ENCODE data around the gene RPS4Y1.

RPS4Y1 gene

DNA sequence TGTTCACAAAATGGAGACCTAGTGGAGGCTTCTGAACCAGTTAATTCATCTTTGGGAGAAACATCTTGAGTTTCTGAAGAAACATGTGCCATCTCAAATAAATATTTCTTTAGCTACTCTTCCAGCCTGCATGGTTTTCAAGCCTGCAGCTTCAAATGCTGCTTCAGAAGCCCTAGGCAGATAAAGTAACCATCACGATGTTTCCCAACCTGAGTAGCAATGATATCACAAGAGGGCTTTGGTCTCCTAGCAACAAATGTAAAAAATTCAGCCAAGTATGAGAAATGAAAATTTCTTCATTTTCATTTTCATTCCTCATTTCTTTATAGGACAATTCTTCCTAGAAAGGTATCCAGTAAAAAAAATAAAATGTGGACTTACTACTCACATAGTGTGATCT, 42.2 kb downstream of the RPS4Y1 start:
- DNase-seq (ENCODE audit: low read depth in 2 of 2) = no peak

- no peak for DNase-seq (ENCODE audit: low read depth in 2 of 2)
Measured at GRCh38 chrY:2885880-2886279, 44.5 kb downstream of the RPS4Y1 start.

DNA sequence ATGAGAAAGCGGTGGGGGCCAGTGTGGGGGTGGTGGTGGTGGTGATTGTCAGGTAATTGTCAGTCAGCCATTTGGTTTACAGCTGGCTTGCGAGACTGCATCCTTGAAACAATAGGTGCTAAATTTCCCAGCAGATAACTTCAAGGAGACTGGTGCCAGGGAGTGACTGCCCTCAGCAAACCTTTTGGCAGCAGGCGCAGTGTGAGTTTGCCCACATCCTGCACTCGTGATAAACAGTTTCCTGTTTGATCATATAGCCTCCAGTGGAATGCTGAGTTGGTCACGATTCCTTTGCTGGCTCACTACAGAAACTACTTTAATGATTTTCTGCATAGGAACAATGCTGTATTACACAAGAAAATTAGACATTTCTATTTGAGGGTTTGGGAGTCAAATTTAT, 46.0 kb downstream of the RPS4Y1 start:
- no peak for DNase-seq (ENCODE audit: low read depth in 2 of 2)

- no peak for DNase-seq (ENCODE audit: low read depth in 2 of 2)
Measured at GRCh38 chrY:2887955-2888354, 46.6 kb downstream of the RPS4Y1 start.

- DNase-seq (ENCODE audit: low read depth in 2 of 2) = no peak
Measured at GRCh38 chrY:2893471-2893870, 52.1 kb downstream of the RPS4Y1 start.

DNA sequence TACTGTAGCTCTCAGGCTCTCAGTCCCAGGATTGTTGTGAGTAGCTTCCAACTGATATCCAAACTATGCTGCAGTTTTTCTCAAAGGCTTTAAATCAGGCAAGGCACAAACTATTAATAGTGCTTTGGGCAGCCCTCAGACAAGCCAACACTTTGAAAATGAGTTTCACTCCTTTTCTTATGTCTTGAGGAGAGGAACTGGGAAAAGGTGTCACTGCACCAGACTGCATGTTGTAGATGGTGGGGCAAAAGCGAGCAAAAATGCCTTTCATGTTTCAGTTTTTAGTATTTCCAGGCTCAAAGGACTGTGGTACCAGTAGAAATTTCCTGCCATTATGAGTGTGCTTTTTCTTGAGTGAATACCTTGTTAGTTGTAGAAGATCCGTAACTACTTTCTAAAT, 54.6 kb downstream of the RPS4Y1 start:
- no peak for DNase-seq (ENCODE audit: low read depth in 2 of 2)

- DNase-seq (ENCODE audit: low read depth in 2 of 2) = no peak
Measured at GRCh38 chrY:2907356-2907755, 66.0 kb downstream of the RPS4Y1 start.

DNA sequence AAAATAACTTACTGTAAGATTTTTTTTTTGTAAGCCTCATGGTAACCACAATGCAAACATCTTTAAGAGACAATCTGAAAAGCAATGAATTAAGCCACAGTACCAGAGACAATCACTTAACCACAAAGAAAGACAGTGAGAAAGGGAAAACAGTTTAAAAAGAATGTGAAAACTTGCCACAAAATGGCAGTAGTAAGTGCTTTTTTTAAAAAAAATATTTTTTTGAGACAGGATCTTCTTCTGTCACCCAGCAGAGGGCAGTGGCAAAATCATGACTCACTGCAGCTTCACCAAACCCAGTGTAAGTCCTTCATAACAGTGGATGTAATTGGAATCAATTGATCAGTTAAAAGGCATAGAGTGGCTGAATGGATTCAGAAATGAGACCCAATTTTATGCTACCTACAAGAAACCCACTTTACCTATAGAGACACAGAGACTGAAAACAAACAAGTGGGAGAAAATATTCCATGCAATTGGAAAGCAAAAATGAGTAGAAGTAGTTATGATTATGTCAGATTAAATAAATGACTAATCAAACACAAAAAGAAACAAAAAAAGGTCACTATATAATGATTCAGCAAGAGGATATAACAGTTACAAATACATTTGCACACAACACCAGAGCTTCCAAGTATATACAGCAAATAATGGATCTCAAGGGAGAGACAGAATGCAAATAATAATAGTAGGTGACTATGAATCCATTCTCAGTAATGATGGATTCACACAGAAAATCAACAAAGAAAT, 71.8 kb downstream of the RPS4Y1 start:
- DNase-seq (ENCODE audit: low read depth in 2 of 2) = peak in 1 of 2 donors; percentile 13
